OCI-LY1 (cell line): ENCODE measurements around the gene MACROH2A2.

Source experiments
- EZH2 ChIP-seq: fragments of 200-600 bp; sonication (generic), shearing (Covaris generic); IDR thresholded peaks from 2 replicates; pipeline ENCODE4 v1.8.0; 2017; ENCODE audit warnings: borderline replicate concordance, mixed run types, mild to moderate bottlenecking, antibody characterized with exemption, low read length, moderate library complexity, mixed read lengths
- TF ChIP-seq, protein P1 (sequence below): fragments of 200-600 bp; sonication (generic), shearing (Covaris generic); IDR thresholded peaks from 2 replicates; pipeline ENCODE4 v1.5.1; 2017; ENCODE audit warnings: mild to moderate bottlenecking, antibody characterized with exemption, low read length, moderate library complexity, mixed read lengths

DNA sequence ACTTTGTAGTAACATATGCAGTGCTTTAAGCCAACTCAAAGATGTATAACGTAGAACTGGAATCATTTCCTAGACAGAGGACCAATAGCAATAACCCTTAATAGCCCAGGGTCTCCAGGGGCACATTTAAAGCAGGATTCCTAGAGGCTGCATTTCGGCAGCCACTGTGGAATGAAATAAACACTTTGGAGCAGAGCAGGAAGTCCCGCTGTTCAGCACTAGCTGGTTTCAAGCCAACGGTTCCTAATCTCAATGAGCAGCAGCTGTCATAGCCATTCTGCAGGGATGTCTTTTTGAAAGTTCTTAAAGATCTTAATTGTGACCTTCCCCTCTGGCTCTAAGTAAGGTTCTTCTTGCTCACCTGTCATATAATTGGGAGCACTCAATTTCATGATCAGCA is 18.4 kb upstream of the MACROH2A2 start:
- TF ChIP-seq, protein P1, sequence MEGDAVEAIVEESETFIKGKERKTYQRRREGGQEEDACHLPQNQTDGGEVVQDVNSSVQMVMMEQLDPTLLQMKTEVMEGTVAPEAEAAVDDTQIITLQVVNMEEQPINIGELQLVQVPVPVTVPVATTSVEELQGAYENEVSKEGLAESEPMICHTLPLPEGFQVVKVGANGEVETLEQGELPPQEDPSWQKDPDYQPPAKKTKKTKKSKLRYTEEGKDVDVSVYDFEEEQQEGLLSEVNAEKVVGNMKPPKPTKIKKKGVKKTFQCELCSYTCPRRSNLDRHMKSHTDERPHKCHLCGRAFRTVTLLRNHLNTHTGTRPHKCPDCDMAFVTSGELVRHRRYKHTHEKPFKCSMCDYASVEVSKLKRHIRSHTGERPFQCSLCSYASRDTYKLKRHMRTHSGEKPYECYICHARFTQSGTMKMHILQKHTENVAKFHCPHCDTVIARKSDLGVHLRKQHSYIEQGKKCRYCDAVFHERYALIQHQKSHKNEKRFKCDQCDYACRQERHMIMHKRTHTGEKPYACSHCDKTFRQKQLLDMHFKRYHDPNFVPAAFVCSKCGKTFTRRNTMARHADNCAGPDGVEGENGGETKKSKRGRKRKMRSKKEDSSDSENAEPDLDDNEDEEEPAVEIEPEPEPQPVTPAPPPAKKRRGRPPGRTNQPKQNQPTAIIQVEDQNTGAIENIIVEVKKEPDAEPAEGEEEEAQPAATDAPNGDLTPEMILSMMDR: no peak
- no peak for TF ChIP-seq EZH2
